ENCODE results near the gene TOP3B.

Gene TOP3B

GRCh38 chr22:21918466-21919185, 64.0 kb downstream of the TOP3B start:
- TF ChIP-seq EGR1 (IDR thresholded peaks at IDR 0.05) (no peak), ZBTB7A (IDR thresholded peaks at IDR 0.05; ENCODE audit: low read depth) (no peak), TAF1 (IDR thresholded peaks at IDR 0.05; ENCODE audit: low read depth) (no peak), YY1 (IDR thresholded peaks at IDR 0.05; ENCODE audit: low read depth) (no peak), TEAD4 (IDR thresholded peaks at IDR 0.05) (no peak), USF1 (IDR thresholded peaks at IDR 0.05) (no peak), REST (IDR thresholded peaks at IDR 0.05; ENCODE audit: low read depth) (no peak)

GRCh38 chr22:21917959-21918261, 64.7 kb downstream of the TOP3B start:
- TF ChIP-seq TAF1 (IDR thresholded peaks at IDR 0.05; ENCODE audit: low read depth) (no peak), EP300 (IDR thresholded peaks at IDR 0.05; ENCODE audit: borderline replicate concordance) (no peak), TEAD4 (IDR thresholded peaks at IDR 0.05) (no peak), FOXM1 (IDR thresholded peaks at IDR 0.05; ENCODE audit: borderline replicate concordance, low read depth) (no peak), ZBTB7A (IDR thresholded peaks at IDR 0.05; ENCODE audit: low read depth) (no peak), CEBPB (IDR thresholded peaks at IDR 0.05) (no peak), MAX (IDR thresholded peaks at IDR 0.05) (no peak), REST (IDR thresholded peaks at IDR 0.05; ENCODE audit: low read depth) (no peak), RAD21 (IDR thresholded peaks at IDR 0.05; ENCODE audit: low read depth) (no peak), CREB1 (IDR thresholded peaks at IDR 0.05; ENCODE audit: low read depth) (no peak), NFIC (IDR thresholded peaks at IDR 0.05) (no peak), TCF12 (IDR thresholded peaks at IDR 0.05; ENCODE audit: low read depth) (no peak), YY1 (IDR thresholded peaks at IDR 0.05; ENCODE audit: low read depth) (no peak), USF1 (IDR thresholded peaks at IDR 0.05) (no peak), EGR1 (IDR thresholded peaks at IDR 0.05) (no peak)

GRCh38 chr22:21917181-21917958, 65.2 kb downstream of the TOP3B start:
- TF ChIP-seq YY1 (IDR thresholded peaks at IDR 0.05; ENCODE audit: low read depth) (no peak), TCF12 (IDR thresholded peaks at IDR 0.05; ENCODE audit: low read depth) (no peak), TAF1 (IDR thresholded peaks at IDR 0.05; ENCODE audit: low read depth) (no peak), EP300 (IDR thresholded peaks at IDR 0.05; ENCODE audit: borderline replicate concordance) (no peak), TEAD4 (IDR thresholded peaks at IDR 0.05) (no peak), USF1 (IDR thresholded peaks at IDR 0.05) (no peak), REST (IDR thresholded peaks at IDR 0.05; ENCODE audit: low read depth) (no peak), CREB1 (IDR thresholded peaks at IDR 0.05; ENCODE audit: low read depth) (no peak), RAD21 (IDR thresholded peaks at IDR 0.05; ENCODE audit: low read depth) (no peak), EGR1 (IDR thresholded peaks at IDR 0.05) (no peak), MAX (IDR thresholded peaks at IDR 0.05) (no peak), CEBPB (IDR thresholded peaks at IDR 0.05) (no peak), FOXM1 (IDR thresholded peaks at IDR 0.05; ENCODE audit: borderline replicate concordance, low read depth) (no peak), ZBTB7A (IDR thresholded peaks at IDR 0.05; ENCODE audit: low read depth) (no peak), NFIC (IDR thresholded peaks at IDR 0.05) (no peak)

Data from Ishikawa (cell line).